ENCODE measurements around the gene TXNL4A. TPM values are rescaled to one million over a fixed set of nuclear protein-coding genes. Genes with fewer than 3 reads are reported as not detected.

Gene TXNL4A
- total and polyA plus RNA-seq, 4 donors: 18.0 to 86.2 (median 32.8) TPM

DNA sequence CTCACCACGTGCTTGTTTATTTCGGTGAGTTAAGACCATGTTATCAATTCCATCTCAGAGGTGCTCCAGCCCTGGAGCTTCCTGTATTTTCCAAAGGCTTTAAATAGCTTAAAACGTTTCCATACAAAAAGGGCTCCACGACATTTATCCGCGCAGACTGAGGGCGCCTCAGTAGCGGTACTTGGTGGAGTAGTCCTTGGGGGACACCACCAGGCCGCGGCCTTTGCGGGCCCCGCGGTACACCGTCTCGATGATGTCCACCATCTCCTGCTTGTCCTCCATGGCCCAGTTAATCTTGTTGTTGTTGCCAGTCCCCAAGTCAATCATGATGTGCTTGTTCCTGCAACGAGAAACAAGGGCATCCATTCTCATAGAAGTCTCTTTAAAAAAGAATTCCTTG, 14.8 kb downstream of the TXNL4A start:
- Histone ChIP-seq H3K9ac (ENCODE audit: low read depth in 1 of 2, low read length in 2 of 2) (no peak overlapping the region), H3K4me1 (ENCODE audit: control insufficient read depth in 4 of 4, insufficient read depth in 4 of 4, low read length in 3 of 4) (peaks cover 1 to 16% (median 10%) of the 10 kb centered on the region in 4 donors), H3K9me3 (ENCODE audit: control insufficient read depth in 4 of 4, low read length in 3 of 4) (no peaks in the 10 kb centered on the region), H3K27ac (ENCODE audit: low read depth in 1 of 2, low read length in 2 of 2) (no peak overlapping the region), H3K36me3 (ENCODE audit: control insufficient read depth in 4 of 4, insufficient read depth in 3 of 4, low read depth in 1 of 4, low read length in 3 of 4) (peaks cover 8 to 39% (median 22%) of the 10 kb centered on the region in 4 donors), H3K4me3 (ENCODE audit: low read depth in 1 of 3, low read length in 3 of 3) (no peak overlapping the region), H3K27me3 (ENCODE audit: control insufficient read depth in 4 of 4, insufficient read depth in 4 of 4, low read length in 3 of 4) (no peaks in the 10 kb centered on the region)
- no peak for TF ChIP-seq YY1 (IDR thresholded peaks at IDR 0.05)
- no peak for TF ChIP-seq HNF4G (IDR thresholded peaks at IDR 0.05)
- TF ChIP-seq SP1 (IDR thresholded peaks at IDR 0.05): no peak
- no peak for TF ChIP-seq TAF1 (conservative IDR thresholded peaks at IDR 0.05)
- TF ChIP-seq RAD21 (IDR thresholded peaks at IDR 0.05): no peak
- TF ChIP-seq, protein P1, sequence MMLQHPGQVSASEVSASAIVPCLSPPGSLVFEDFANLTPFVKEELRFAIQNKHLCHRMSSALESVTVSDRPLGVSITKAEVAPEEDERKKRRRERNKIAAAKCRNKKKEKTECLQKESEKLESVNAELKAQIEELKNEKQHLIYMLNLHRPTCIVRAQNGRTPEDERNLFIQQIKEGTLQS (IDR thresholded peaks at IDR 0.05): no peak
- TF ChIP-seq, protein P2, sequence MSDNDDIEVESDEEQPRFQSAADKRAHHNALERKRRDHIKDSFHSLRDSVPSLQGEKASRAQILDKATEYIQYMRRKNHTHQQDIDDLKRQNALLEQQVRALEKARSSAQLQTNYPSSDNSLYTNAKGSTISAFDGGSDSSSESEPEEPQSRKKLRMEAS (IDR thresholded peaks at IDR 0.05): no peak
- TF ChIP-seq, protein P3, sequence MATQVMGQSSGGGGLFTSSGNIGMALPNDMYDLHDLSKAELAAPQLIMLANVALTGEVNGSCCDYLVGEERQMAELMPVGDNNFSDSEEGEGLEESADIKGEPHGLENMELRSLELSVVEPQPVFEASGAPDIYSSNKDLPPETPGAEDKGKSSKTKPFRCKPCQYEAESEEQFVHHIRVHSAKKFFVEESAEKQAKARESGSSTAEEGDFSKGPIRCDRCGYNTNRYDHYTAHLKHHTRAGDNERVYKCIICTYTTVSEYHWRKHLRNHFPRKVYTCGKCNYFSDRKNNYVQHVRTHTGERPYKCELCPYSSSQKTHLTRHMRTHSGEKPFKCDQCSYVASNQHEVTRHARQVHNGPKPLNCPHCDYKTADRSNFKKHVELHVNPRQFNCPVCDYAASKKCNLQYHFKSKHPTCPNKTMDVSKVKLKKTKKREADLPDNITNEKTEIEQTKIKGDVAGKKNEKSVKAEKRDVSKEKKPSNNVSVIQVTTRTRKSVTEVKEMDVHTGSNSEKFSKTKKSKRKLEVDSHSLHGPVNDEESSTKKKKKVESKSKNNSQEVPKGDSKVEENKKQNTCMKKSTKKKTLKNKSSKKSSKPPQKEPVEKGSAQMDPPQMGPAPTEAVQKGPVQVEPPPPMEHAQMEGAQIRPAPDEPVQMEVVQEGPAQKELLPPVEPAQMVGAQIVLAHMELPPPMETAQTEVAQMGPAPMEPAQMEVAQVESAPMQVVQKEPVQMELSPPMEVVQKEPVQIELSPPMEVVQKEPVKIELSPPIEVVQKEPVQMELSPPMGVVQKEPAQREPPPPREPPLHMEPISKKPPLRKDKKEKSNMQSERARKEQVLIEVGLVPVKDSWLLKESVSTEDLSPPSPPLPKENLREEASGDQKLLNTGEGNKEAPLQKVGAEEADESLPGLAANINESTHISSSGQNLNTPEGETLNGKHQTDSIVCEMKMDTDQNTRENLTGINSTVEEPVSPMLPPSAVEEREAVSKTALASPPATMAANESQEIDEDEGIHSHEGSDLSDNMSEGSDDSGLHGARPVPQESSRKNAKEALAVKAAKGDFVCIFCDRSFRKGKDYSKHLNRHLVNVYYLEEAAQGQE (IDR thresholded peaks at IDR 0.05): no peak
- no peak for TF ChIP-seq GABPA (IDR thresholded peaks at IDR 0.05 in 1 of 2, conservative IDR thresholded peaks at IDR 0.05 in 1 of 2)
- no peak for TF ChIP-seq NR2F2 (IDR thresholded peaks at IDR 0.05)
- WGBS: 95% methylated on average over 16 of the region's 16 CpGs
- DNase-seq (ENCODE audit: low spot score): no peak

- Histone ChIP-seq H3K27ac (ENCODE audit: low read depth in 1 of 2, low read length in 2 of 2) (no peak overlapping the region), H3K9ac (ENCODE audit: low read depth in 1 of 2, low read length in 2 of 2) (no peak overlapping the region), H3K4me1 (ENCODE audit: control insufficient read depth in 4 of 4, insufficient read depth in 4 of 4, low read length in 3 of 4) (peaks cover 1 to 16% (median 10%) of the 10 kb centered on the region in 4 donors), H3K9me3 (ENCODE audit: control insufficient read depth in 4 of 4, low read length in 3 of 4) (no peaks in the 10 kb centered on the region), H3K27me3 (ENCODE audit: control insufficient read depth in 4 of 4, insufficient read depth in 4 of 4, low read length in 3 of 4) (no peaks in the 10 kb centered on the region), H3K4me3 (ENCODE audit: low read depth in 1 of 3, low read length in 3 of 3) (no peak overlapping the region), H3K36me3 (ENCODE audit: control insufficient read depth in 4 of 4, insufficient read depth in 3 of 4, low read depth in 1 of 4, low read length in 3 of 4) (peaks cover 8 to 43% (median 22%) of the 10 kb centered on the region in 4 donors)
- DNase-seq (ENCODE audit: low spot score): no peak
- TF ChIP-seq RXRA (IDR thresholded peaks at IDR 0.05) (no peak), HNF4A (conservative IDR thresholded peaks at IDR 0.05) (no peak)
- 93% methylated on average over 3 of the region's 3 CpGs for WGBS
Measured at GRCh38 chr18:79972720-79973119, 15.6 kb downstream of the TXNL4A start.

- H3K4me3 ChIP-seq (ENCODE audit: low read depth in 1 of 3, low read length in 3 of 3): no peak overlapping the region
- 95% methylated on average over 9 of the region's 9 CpGs for WGBS
- no peak for DNase-seq (ENCODE audit: low spot score)
- no peak overlapping the region for H3K9ac ChIP-seq (ENCODE audit: low read depth in 1 of 2, low read length in 2 of 2)
- peaks cover 8 to 44% (median 24%) of the 10 kb centered on the region in 4 donors for H3K36me3 ChIP-seq (ENCODE audit: control insufficient read depth in 4 of 4, insufficient read depth in 3 of 4, low read depth in 1 of 4, low read length in 3 of 4)
- peaks cover 1 to 13% (median 10%) of the 10 kb centered on the region in 4 donors for H3K4me1 ChIP-seq (ENCODE audit: control insufficient read depth in 4 of 4, insufficient read depth in 4 of 4, low read length in 3 of 4)
- H3K27ac ChIP-seq (ENCODE audit: low read depth in 1 of 2, low read length in 2 of 2): no peak overlapping the region
- no peaks in the 10 kb centered on the region for H3K27me3 ChIP-seq (ENCODE audit: control insufficient read depth in 4 of 4, insufficient read depth in 4 of 4, low read length in 3 of 4)
- no peaks in the 10 kb centered on the region for H3K9me3 ChIP-seq (ENCODE audit: control insufficient read depth in 4 of 4, low read length in 3 of 4)
- no peak for TF ChIP-seq EGR1 (IDR thresholded peaks at IDR 0.05; ENCODE audit: low read depth in 2 of 2)
- TF ChIP-seq, protein P1 (IDR thresholded peaks at IDR 0.05): no peak
- no peak for TF ChIP-seq CTCF (IDR thresholded peaks at IDR 0.05; ENCODE audit: low read depth, low read length, missing input control)
- TF ChIP-seq JUND (IDR thresholded peaks at IDR 0.05): no peak
- TF ChIP-seq NR2F2 (IDR thresholded peaks at IDR 0.05): no peak
- TF ChIP-seq FOXA1 (IDR thresholded peaks at IDR 0.05): no peak
- TF ChIP-seq HNF4A (conservative IDR thresholded peaks at IDR 0.05): no peak
- TF ChIP-seq, protein P4, sequence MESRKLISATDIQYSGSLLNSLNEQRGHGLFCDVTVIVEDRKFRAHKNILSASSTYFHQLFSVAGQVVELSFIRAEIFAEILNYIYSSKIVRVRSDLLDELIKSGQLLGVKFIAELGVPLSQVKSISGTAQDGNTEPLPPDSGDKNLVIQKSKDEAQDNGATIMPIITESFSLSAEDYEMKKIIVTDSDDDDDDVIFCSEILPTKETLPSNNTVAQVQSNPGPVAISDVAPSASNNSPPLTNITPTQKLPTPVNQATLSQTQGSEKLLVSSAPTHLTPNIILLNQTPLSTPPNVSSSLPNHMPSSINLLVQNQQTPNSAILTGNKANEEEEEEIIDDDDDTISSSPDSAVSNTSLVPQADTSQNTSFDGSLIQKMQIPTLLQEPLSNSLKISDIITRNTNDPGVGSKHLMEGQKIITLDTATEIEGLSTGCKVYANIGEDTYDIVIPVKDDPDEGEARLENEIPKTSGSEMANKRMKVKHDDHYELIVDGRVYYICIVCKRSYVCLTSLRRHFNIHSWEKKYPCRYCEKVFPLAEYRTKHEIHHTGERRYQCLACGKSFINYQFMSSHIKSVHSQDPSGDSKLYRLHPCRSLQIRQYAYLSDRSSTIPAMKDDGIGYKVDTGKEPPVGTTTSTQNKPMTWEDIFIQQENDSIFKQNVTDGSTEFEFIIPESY (IDR thresholded peaks at IDR 0.05): no peak
- TF ChIP-seq, protein P2 (IDR thresholded peaks at IDR 0.05): no peak
- no peak for TF ChIP-seq RAD21 (IDR thresholded peaks at IDR 0.05)
- no peak for TF ChIP-seq YY1 (IDR thresholded peaks at IDR 0.05)
- TF ChIP-seq TAF1 (conservative IDR thresholded peaks at IDR 0.05): no peak
- no peak for TF ChIP-seq HNF4G (IDR thresholded peaks at IDR 0.05)
Measured at GRCh38 chr18:79971986-79972385, 16.4 kb downstream of the TXNL4A start.

Data from liver (tissue), 9 donors.